ENCODE data around the gene OXA1L. TPM values are rescaled to one million over a fixed set of nuclear protein-coding genes. Genes with fewer than 3 reads are reported as not detected.

The OXA1L gene
- total RNA-seq, 4 donors from 2014 or later, result 38.3 to 87.8 (median 55.9) TPM

DNA sequence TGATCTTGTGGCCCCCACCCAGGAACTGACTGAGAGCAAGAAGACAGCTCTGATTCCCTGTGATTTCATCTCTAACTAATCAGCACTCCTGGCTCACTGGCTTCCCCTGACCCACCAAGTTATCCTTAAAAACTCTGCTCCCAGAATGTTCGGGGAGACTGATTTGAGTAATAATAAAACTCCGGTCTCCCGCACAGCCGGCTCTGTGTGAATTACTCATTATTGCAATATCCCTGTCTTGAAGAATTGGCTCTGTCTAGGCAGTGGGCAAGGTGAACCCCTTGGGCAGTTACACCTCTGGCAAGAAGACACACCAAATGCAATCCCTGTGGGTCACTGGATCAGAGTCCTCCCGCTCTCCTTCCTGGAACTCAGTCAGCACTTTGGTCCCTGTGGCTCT is 27.5 kb downstream of the OXA1L start:
- intact Hi-C loops (cut with DNase I; ENCODE audit: low total_unique reads), result no loop called here
- no peak for DNase-seq
- H3K36me3 ChIP-seq, result no peaks in the 10 kb centered on the region
- no peak overlapping the region for H3K27ac ChIP-seq
- no peak overlapping the region for H3K4me3 ChIP-seq
- TF ChIP-seq POLR2A (IDR thresholded peaks at IDR 0.05), result no peak
- TF ChIP-seq, protein P1, sequence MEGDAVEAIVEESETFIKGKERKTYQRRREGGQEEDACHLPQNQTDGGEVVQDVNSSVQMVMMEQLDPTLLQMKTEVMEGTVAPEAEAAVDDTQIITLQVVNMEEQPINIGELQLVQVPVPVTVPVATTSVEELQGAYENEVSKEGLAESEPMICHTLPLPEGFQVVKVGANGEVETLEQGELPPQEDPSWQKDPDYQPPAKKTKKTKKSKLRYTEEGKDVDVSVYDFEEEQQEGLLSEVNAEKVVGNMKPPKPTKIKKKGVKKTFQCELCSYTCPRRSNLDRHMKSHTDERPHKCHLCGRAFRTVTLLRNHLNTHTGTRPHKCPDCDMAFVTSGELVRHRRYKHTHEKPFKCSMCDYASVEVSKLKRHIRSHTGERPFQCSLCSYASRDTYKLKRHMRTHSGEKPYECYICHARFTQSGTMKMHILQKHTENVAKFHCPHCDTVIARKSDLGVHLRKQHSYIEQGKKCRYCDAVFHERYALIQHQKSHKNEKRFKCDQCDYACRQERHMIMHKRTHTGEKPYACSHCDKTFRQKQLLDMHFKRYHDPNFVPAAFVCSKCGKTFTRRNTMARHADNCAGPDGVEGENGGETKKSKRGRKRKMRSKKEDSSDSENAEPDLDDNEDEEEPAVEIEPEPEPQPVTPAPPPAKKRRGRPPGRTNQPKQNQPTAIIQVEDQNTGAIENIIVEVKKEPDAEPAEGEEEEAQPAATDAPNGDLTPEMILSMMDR (IDR thresholded peaks at IDR 0.05), result no peak
- no peaks in the 10 kb centered on the region for H3K9me3 ChIP-seq
- H3K27me3 ChIP-seq, result no peaks in the 10 kb centered on the region
- no peaks in the 10 kb centered on the region for H3K4me1 ChIP-seq

GRCh38 chr14:22794551-22794951 is 28.1 kb downstream of the OXA1L start:
- Histone ChIP-seq H3K4me3 (no peak overlapping the region), H3K27me3 (no peaks in the 10 kb centered on the region), H3K9me3 (no peaks in the 10 kb centered on the region), H3K4me1 (no peaks in the 10 kb centered on the region), H3K36me3 (no peaks in the 10 kb centered on the region), H3K27ac (no peak overlapping the region)
- intact Hi-C loops (cut with DNase I; ENCODE audit: low total_unique reads), result no loop called here
- DNase-seq, result no peak
- TF ChIP-seq, protein P1 (IDR thresholded peaks at IDR 0.05), result no peak
- TF ChIP-seq POLR2A (IDR thresholded peaks at IDR 0.05), result no peak

DNA sequence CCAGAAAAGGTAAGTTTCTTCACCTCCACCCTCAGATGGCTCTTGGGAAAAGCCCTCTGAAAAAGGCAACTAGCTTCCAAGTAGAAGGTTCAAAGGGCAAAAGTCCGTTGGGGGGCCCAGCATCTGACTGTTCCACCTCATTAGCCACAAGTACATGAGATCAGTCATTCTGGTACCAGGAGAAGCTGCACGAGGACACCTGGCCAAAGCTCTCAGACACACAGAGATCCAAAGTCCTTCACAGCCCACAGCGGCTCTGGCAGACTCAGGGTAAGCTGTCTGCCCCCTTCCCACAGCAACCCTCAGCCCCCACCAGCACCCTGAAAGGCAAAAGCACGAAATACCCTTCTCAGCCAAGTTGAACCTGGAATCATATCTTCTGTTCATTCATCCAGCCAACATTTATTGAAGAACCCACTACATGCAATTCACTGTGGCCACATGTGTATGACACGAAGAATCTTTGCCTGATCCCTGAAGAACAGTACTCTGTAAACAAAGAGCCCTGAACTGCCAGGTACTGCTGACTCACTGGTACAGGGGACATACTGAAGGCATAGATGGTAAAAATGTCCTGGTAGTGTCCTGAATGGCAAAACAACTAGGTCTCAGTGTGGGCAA is 29.7 kb downstream of the OXA1L start:
- H3K27ac ChIP-seq, result no peak overlapping the region
- DNase-seq, result no peak
- no peak overlapping the region for H3K4me3 ChIP-seq
- no peaks in the 10 kb centered on the region for H3K27me3 ChIP-seq
- no peaks in the 10 kb centered on the region for H3K36me3 ChIP-seq
- H3K9me3 ChIP-seq, result no peaks in the 10 kb centered on the region
- no peaks in the 10 kb centered on the region for H3K4me1 ChIP-seq
- intact Hi-C loops (cut with DNase I; ENCODE audit: low total_unique reads), result no loop called here
- TF ChIP-seq POLR2A (IDR thresholded peaks at IDR 0.05), result no peak
- TF ChIP-seq, protein P1 (IDR thresholded peaks at IDR 0.05), result no peak

- H3K4me1 ChIP-seq, result no peaks in the 10 kb centered on the region
- intact Hi-C loops (cut with DNase I; ENCODE audit: low total_unique reads), result no loop called here
- no peaks in the 10 kb centered on the region for H3K9me3 ChIP-seq
These were observed 30.8 kb downstream of the OXA1L start for GRCh38 chr14:22797017-22797917.

More at GRCh38 chr14:22797017-22797917, 30.8 kb downstream of the OXA1L start:
- no peak overlapping the region for H3K4me3 ChIP-seq
- DNase-seq, result no peak
- H3K36me3 ChIP-seq, result no peaks in the 10 kb centered on the region
- no peaks in the 10 kb centered on the region for H3K27me3 ChIP-seq
- TF ChIP-seq, protein P1 (IDR thresholded peaks at IDR 0.05), result no peak
- TF ChIP-seq POLR2A (IDR thresholded peaks at IDR 0.05), result no peak
- no peak overlapping the region for H3K27ac ChIP-seq
